ENCODE data around the gene ACTN1.

DNA sequence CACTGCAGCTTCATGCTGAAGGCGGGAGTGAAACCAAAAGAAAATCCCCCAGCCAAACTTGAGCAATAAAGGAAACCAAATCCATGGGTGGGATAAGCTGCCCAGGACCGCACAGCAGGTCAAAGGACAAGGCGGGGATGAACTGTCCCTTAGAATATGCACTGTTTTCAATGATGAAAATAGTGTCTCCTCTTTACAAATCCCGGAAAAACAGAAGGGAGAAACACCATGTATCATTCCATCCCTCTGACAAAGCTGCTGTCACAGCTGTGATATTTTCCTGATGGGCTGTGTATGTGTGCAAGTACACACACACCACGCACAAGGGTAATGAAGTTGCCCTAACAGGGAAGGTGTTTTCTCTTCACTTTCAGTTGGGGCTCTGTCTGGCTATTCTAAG, 70.3 kb downstream of the ACTN1 start:
- no peak for TF ChIP-seq GATA2 (IDR thresholded peaks at IDR 0.05; ENCODE audit: low read depth, low read length)
- TF ChIP-seq GATA3 (IDR thresholded peaks at IDR 0.05; ENCODE audit: low read depth, low read length): no peak

All from SH-SY5Y (cell line).